Keratinocyte (primary cell): ENCODE results near the gene FAM117A. TPM values are rescaled to one million over a fixed set of nuclear protein-coding genes. Genes with fewer than 3 reads are reported as not detected.

Source experiments
- DNase-seq: peaks from one replicate; pipeline ENCODE4 v3.0.0-alpha.2; 2011; ENCODE audit warnings: low read depth, missing footprints, low spot score
- FAIRE-seq: peaks from 2 replicates; lab custom pipeline; 2011; peaks lifted over from hg19 to GRCh38; lab: Jason Lieb, UNC
- H2AFZ ChIP-seq: 2 replicates; pipeline ENCODE4 v1.6.0; 2012; ENCODE audit warnings: low read length, control low read depth, inconsistent platforms; ENCODE audit not compliant: control insufficient read depth
- H3K27ac ChIP-seq: 2 replicates; pipeline ENCODE4 v1.5.1; 2011; ENCODE audit warnings: low read length; ENCODE audit not compliant: control insufficient read depth, insufficient read depth
- H3K27me3 ChIP-seq: 3 replicates; pipeline ENCODE4 v1.6.0; 2011; ENCODE audit warnings: low read length; ENCODE audit not compliant: control insufficient read depth, insufficient read depth; ENCODE audit errors: extremely low read depth
- H3K36me3 ChIP-seq, 2 experiments: 2 replicates in 1 of 2; 3 replicates in 1 of 2; pipeline ENCODE4 v1.5.1; 2011; ENCODE audit warnings: low read length in 2 of 2, mild to moderate bottlenecking in 1 of 2; ENCODE audit not compliant: control insufficient read depth in 2 of 2, insufficient read depth in 2 of 2; ENCODE audit errors: extremely low read depth in 1 of 2
- H3K4me1 ChIP-seq: 3 replicates; pipeline ENCODE4 v1.5.1; 2011; ENCODE audit warnings: low read length; ENCODE audit not compliant: control insufficient read depth, insufficient read depth; ENCODE audit errors: extremely low read depth
- H3K4me2 ChIP-seq: 3 replicates; pipeline ENCODE4 v1.6.0; 2011; ENCODE audit warnings: low read depth, low read length; ENCODE audit not compliant: control insufficient read depth, insufficient read depth; ENCODE audit errors: extremely low read depth
- H3K4me3 ChIP-seq, 3 experiments: fragments of 200-600 bp in 1 of 3; sonication (generic) in 1 of 3; 2 replicates in 2 of 3; 3 replicates in 1 of 3; pipeline ENCODE4 v1.5.1; 2011 to 2016; ENCODE audit warnings: low read length in 3 of 3, mild to moderate bottlenecking in 3 of 3, control low read depth in 2 of 3, inconsistent platforms in 1 of 3, low read depth in 1 of 3, mixed read lengths in 1 of 3, mixed run types in 1 of 3, moderate library complexity in 1 of 3; ENCODE audit not compliant: control insufficient read depth in 2 of 3, insufficient read depth in 2 of 3; ENCODE audit errors: extremely low read depth in 1 of 3
- H3K79me2 ChIP-seq: 2 replicates; pipeline ENCODE4 v1.6.0; 2012; ENCODE audit warnings: low read length; ENCODE audit not compliant: control insufficient read depth, insufficient read depth
- H3K9ac ChIP-seq: 3 replicates; pipeline ENCODE4 v1.6.0; 2011; ENCODE audit warnings: low read length; ENCODE audit not compliant: control insufficient read depth, insufficient read depth; ENCODE audit errors: extremely low read depth
- H3K9me1 ChIP-seq: 3 replicates; pipeline ENCODE4 v1.6.0; 2011; ENCODE audit warnings: low read length; ENCODE audit not compliant: control insufficient read depth, insufficient read depth; ENCODE audit errors: extremely low read depth
- H3K9me3 ChIP-seq: 2 replicates; pipeline ENCODE4 v1.5.1; 2012; ENCODE audit warnings: low read depth, low read length; ENCODE audit not compliant: control insufficient read depth
- H4K20me1 ChIP-seq: 3 replicates; pipeline ENCODE4 v1.6.0; 2011; ENCODE audit warnings: low read length; ENCODE audit not compliant: control insufficient read depth, insufficient read depth; ENCODE audit errors: extremely low read depth
- EZH2 ChIP-seq: IDR thresholded peaks from one replicate; pipeline ENCODE4 v1.6.1; 2012; ENCODE audit warnings: inconsistent platforms, mild to moderate bottlenecking, low read length, moderate library complexity
- dilution Hi-C: fragments of 300-500 bp; cut with MboI; formaldehyde crosslinking; loops from one replicate; pipeline ENCODE4 v1.7.0; 2020; ENCODE audit warnings: low sequenced_read_pairs; ENCODE audit not compliant: extremely low pct_ligation_motif_present
- polyA plus RNA-seq, 5 experiments: library from polyadenylated mRNA; depleted of rRNA in 3 of 5; stranded (reverse) in 3 of 5; stranded (forward) in 1 of 5; unstranded in 1 of 5; fragments of >200 nt; gene quantifications; 1 replicate in 1 of 5; 2 replicates in 3 of 5; 3 replicates in 1 of 5; pipeline versions ENCODE4 v1.2.1 to v1.2.3, GENCODE V29; 2011 to 2012; ENCODE audit warnings: missing spikeins in 2 of 5, low read depth in 1 of 5, low replicate concordance in 1 of 5
- TF ChIP-seq, protein P1 (sequence below), 3 experiments: IDR thresholded peaks in 1 of 3; conservative IDR thresholded peaks in 1 of 3; optimal IDR thresholded peaks in 1 of 3; 2 replicates in 2 of 3; 3 replicates in 1 of 3; pipeline versions ENCODE3 to v1.5.1; 2011; ENCODE audit warnings: low read length in 3 of 3, mild to moderate bottlenecking in 3 of 3, moderate library complexity in 2 of 3, control low read depth in 1 of 3, inconsistent platforms in 1 of 3; ENCODE audit not compliant: insufficient read depth in 2 of 3; ENCODE audit errors: extremely low read depth in 1 of 3

Gene FAM117A
- polyA plus RNA-seq, 1 donor (not counting 4 experiments of a cell fraction or from before 2014, with no cell fraction given), result 4.7 TPM

DNA sequence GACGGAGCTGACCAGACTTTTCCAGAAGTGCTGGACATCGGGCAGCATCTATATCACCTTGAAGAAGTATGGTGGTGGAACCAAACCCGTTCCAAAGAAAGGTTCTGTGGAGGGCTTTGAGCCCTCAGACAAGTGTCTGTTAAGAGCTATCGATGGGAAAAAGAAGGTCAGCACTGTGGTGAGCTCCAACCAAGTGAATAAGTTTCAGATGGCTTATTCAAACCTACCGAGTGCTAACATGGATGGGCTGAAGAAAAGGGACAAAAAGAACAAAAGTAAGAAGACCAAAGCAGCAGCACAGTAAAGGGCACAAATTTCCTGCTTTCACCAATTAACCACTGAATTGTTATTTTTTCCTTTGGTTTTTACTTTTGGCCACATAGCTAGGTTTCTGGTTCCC, 31.4 kb upstream of the FAM117A start:
- Histone ChIP-seq H3K79me2 (peaks cover 46% of the 10 kb centered on the region), H3K27ac (no peak overlapping the region), H3K4me3 (no peak overlapping the region), H3K36me3 (peaks cover 19 to 37% of the 10 kb centered on the region in 2 experiments), H3K4me1 (peaks cover 6% of the 10 kb centered on the region), H4K20me1 (peaks cover 4% of the 10 kb centered on the region), H3K9ac (no peak overlapping the region), H3K9me1 (peaks cover 2% of the 10 kb centered on the region), H2AFZ (no peak overlapping the region), H3K9me3 (no peaks in the 10 kb centered on the region), H3K4me2 (no peak overlapping the region), H3K27me3 (no peaks in the 10 kb centered on the region)
- dilution Hi-C loops, result no loop called here
- FAIRE-seq, result no peak
- DNase-seq, result no peak
- no peak for TF ChIP-seq EZH2
- TF ChIP-seq, protein P1, sequence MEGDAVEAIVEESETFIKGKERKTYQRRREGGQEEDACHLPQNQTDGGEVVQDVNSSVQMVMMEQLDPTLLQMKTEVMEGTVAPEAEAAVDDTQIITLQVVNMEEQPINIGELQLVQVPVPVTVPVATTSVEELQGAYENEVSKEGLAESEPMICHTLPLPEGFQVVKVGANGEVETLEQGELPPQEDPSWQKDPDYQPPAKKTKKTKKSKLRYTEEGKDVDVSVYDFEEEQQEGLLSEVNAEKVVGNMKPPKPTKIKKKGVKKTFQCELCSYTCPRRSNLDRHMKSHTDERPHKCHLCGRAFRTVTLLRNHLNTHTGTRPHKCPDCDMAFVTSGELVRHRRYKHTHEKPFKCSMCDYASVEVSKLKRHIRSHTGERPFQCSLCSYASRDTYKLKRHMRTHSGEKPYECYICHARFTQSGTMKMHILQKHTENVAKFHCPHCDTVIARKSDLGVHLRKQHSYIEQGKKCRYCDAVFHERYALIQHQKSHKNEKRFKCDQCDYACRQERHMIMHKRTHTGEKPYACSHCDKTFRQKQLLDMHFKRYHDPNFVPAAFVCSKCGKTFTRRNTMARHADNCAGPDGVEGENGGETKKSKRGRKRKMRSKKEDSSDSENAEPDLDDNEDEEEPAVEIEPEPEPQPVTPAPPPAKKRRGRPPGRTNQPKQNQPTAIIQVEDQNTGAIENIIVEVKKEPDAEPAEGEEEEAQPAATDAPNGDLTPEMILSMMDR (optimal IDR thresholded peaks at IDR 0.05 in 1 of 3, IDR thresholded peaks at IDR 0.05 in 1 of 3, conservative IDR thresholded peaks at IDR 0.05 in 1 of 3; ENCODE audit: extremely low read depth in 1 of 3, insufficient read depth in 2 of 3, low read length in 3 of 3), result no peak

DNA sequence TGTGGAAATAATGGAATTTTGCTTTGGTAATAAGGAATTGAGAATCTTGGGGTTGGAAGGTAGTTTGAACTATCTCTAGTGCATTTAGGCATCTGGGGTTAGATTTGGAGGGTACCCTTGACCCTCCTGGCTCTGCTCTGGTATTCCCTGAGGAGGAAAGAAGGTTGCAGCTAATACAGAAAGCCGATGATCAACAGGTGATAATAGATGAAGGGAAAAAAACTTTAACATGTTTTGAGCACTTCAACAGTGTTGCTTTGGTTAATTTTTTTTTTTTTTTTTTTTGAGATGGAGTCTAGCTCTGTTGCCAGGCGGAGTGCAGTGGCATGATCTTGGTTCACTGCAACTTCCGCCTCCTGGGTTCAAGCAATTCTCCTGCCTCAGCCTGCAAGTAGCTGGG, 29.4 kb upstream of the FAM117A start:
- DNase-seq (no peak), FAIRE-seq (no peak)
- Histone ChIP-seq H3K4me1 (peaks cover 14% of the 10 kb centered on the region), H3K4me2 (no peak overlapping the region), H2AFZ (no peak overlapping the region), H3K27me3 (no peaks in the 10 kb centered on the region), H3K9me3 (no peaks in the 10 kb centered on the region), H3K27ac (no peak overlapping the region), H3K9ac (no peak overlapping the region), H3K36me3 (peaks cover 14 to 28% of the 10 kb centered on the region in 2 experiments), H4K20me1 (peaks cover 15% of the 10 kb centered on the region), H3K79me2 (peaks cover 57% of the 10 kb centered on the region), H3K9me1 (peaks cover 2% of the 10 kb centered on the region), H3K4me3 (no peak overlapping the region)
- TF ChIP-seq EZH2, result no peak
- TF ChIP-seq, protein P1 (optimal IDR thresholded peaks at IDR 0.05 in 1 of 3, IDR thresholded peaks at IDR 0.05 in 1 of 3, conservative IDR thresholded peaks at IDR 0.05 in 1 of 3; ENCODE audit: extremely low read depth in 1 of 3, insufficient read depth in 2 of 3, low read length in 3 of 3), result no peak
- dilution Hi-C loops, result no loop called here
